K562 (cell line): ENCODE results near the gene AURKB. TPM values are rescaled to one million over a fixed set of nuclear protein-coding genes. Genes with fewer than 3 reads are reported as not detected.

Experiments used
- CBFA2T3 ChIP-seq: fragments of 450-650 bp; IDR thresholded peaks from 2 replicates; pipeline ENCODE4 v1.6.1; 2017
- CHAMP1 ChIP-seq: fragments of 450-650 bp; IDR thresholded peaks from 2 replicates; pipeline ENCODE4 v1.6.1; 2016; ENCODE audit warnings: mild to moderate bottlenecking
- CREM ChIP-seq: IDR thresholded peaks from 2 replicates; pipeline ENCODE4 v1.6.1; 2014; ENCODE audit warnings: antibody characterized with exemption, low read depth
- ELF1 ChIP-seq: fragments of 200-800 bp; sonication (Bioruptor generic); IDR thresholded peaks from 2 replicates; pipeline ENCODE4 v1.6.1; 2016; ENCODE audit warnings: missing genetic modification characterization, missing compliant biosample characterization
- GTF2B ChIP-seq: IDR thresholded peaks from 2 replicates; pipeline ENCODE4 v1.6.1; 2011; ENCODE audit not compliant: insufficient read length; ENCODE audit errors: extremely low read depth
- JUNB ChIP-seq: fragments of 450-650 bp; formaldehyde crosslinking; conservative IDR thresholded peaks from 2 replicates; pipeline ENCODE4 v1.4.0; 2020; ENCODE audit warnings: mild to moderate bottlenecking
- KAT8 ChIP-seq: fragments of 450-650 bp; IDR thresholded peaks from 2 replicates; pipeline ENCODE4 v1.6.1; 2016; ENCODE audit warnings: low read depth, mild to moderate bottlenecking
- MEIS2 ChIP-seq: fragments of 450-650 bp; IDR thresholded peaks from 2 replicates; pipeline ENCODE4 v1.6.1; 2014; ENCODE audit warnings: mild to moderate bottlenecking; ENCODE audit not compliant: partially characterized antibody
- MYBL2 ChIP-seq, 2 experiments: fragments of 450-650 bp in 1 of 2; sonication (generic) in 1 of 2; formaldehyde crosslinking in 1 of 2; IDR thresholded peaks; 2 replicates each; pipeline versions ENCODE4 v1.6.1 to v1.8.1; 2017 to 2022; ENCODE audit warnings: borderline replicate concordance in 1 of 2, inconsistent platforms in 1 of 2, low read depth in 1 of 2, mild to moderate bottlenecking in 1 of 2, missing genetic modification reagents in 1 of 2, moderate library complexity in 1 of 2
- MYNN ChIP-seq, 2 experiments: sonication (generic); formaldehyde crosslinking in 1 of 2; IDR thresholded peaks; 2 replicates each; pipeline versions ENCODE4 v1.5.0 to v1.6.1; 2016 to 2020; ENCODE audit warnings: antibody characterized with exemption in 1 of 2, missing genetic modification reagents in 1 of 2
- NRF1 ChIP-seq, 2 experiments: fragments of 450-650 bp; IDR thresholded peaks in 1 of 2; conservative IDR thresholded peaks in 1 of 2; 2 replicates each; pipeline ENCODE4 v1.6.1; 2014; ENCODE audit warnings: mild to moderate bottlenecking in 2 of 2
- THRAP3 ChIP-seq: fragments of 450-650 bp; IDR thresholded peaks from 2 replicates; pipeline ENCODE4 v1.6.1; 2016; ENCODE audit warnings: mild to moderate bottlenecking, inconsistent platforms, borderline replicate concordance
- TOE1 ChIP-seq, 2 experiments: fragments of 450-650 bp in 1 of 2; sonication (generic) in 1 of 2; formaldehyde crosslinking in 1 of 2; IDR thresholded peaks; 2 replicates each; pipeline versions ENCODE4 v1.7.1 to v1.8.0; 2016 to 2022; ENCODE audit warnings: borderline replicate concordance in 2 of 2, mild to moderate bottlenecking in 2 of 2, antibody characterized with exemption in 1 of 2, inconsistent platforms in 1 of 2, low read depth in 1 of 2, missing genetic modification reagents in 1 of 2, moderate library complexity in 1 of 2
- TRIM28 ChIP-seq: fragments of 450-650 bp; IDR thresholded peaks from 2 replicates; pipeline ENCODE4 v1.6.1; 2017
- TSC22D4 ChIP-seq: fragments of 450-650 bp; IDR thresholded peaks from 2 replicates; pipeline ENCODE4 v1.6.1; 2016; ENCODE audit warnings: missing genetic modification characterization, missing biosample characterization, control low read depth
- ZBTB8A ChIP-seq: fragments of 450-650 bp; IDR thresholded peaks from 2 replicates; pipeline ENCODE4 v1.6.1; 2018; ENCODE audit warnings: mild to moderate bottlenecking, moderate library complexity; ENCODE audit not compliant: partially characterized antibody
- ZNF277 ChIP-seq: fragments of 250-450 bp; sonication (Bioruptor Pico); IDR thresholded peaks from 2 replicates; pipeline ENCODE4 v1.8.0; 2022; ENCODE audit warnings: inconsistent platforms, mild to moderate bottlenecking, moderate library complexity, borderline replicate concordance
- ZNF551 ChIP-seq: fragments of 250-450 bp; sonication (Bioruptor Pico); IDR thresholded peaks from 2 replicates; pipeline ENCODE4 v1.5.0; 2021; ENCODE audit warnings: mild to moderate bottlenecking, moderate library complexity
- polyA plus RNA-seq, 8 experiments: library from polyadenylated mRNA; depleted of rRNA in 4 of 8; stranded (reverse) in 5 of 8; unstranded in 3 of 8; fragments of >200 nt; fragmentation: Nextera tagmentation in 2 of 8; fragmentation: Illumina TruSeq in 1 of 8; extraction: Ambion mirVana in 2 of 8; extraction: Trizol in 1 of 8; gene quantifications; 2 replicates each; pipeline versions ENCODE4 v1.2.1 to v1.2.3, GENCODE V29; 2011 to 2014; ENCODE audit warnings: inconsistent platforms in 1 of 8, missing spikeins in 1 of 8
- total RNA-seq, 7 experiments: library from RNA; depleted of rRNA in 6 of 7; stranded (reverse); fragments of >200 nt in 6 of 7; fragmentation: Illumina TruSeq in 2 of 7; extraction: Trizol in 2 of 7; gene quantifications; 2 replicates each; pipeline versions ENCODE4 v1.2.1 to v1.2.3, GENCODE V29; 2011 to 2021; ENCODE audit warnings: low replicate concordance in 1 of 7
- TF ChIP-seq, protein P1 (sequence below): sonication (generic); formaldehyde crosslinking; IDR thresholded peaks from 2 replicates; pipeline ENCODE4 v1.8.0; 2023; ENCODE audit warnings: mild to moderate bottlenecking, missing genetic modification reagents

Gene AURKB
- total and polyA plus RNA-seq, 9 of the 15 experiments (the other 6 are each of a cell fraction or from before 2014, with no cell fraction given): 27.2 to 114 (median 74.8) TPM

- TF ChIP-seq ZBTB8A (no peak), CHAMP1 (no peak), CBFA2T3 (no peak), ZNF551 (CRISPR knock-in tag) (no peak), TSC22D4 (tag) (no peak), GTF2B (no peak), TOE1 (IDR thresholded peaks at IDR 0.05; ENCODE audit: borderline replicate concordance) (no peak), TOE1 (CRISPR knock-in tag; IDR thresholded peaks at IDR 0.05; ENCODE audit: borderline replicate concordance, low read depth) (no peak), ELF1 (tag) (0 out of 2 replicates have a peak, but pooled peaks have one; percentile 45), MYBL2 (IDR thresholded peaks at IDR 0.05; ENCODE audit: low read depth) (no peak), MYBL2 (CRISPR knock-in tag; IDR thresholded peaks at IDR 0.05; ENCODE audit: borderline replicate concordance) (no peak), JUNB (CRISPR knock-in tag) (no peak), THRAP3 (no peak), KAT8 (no peak), NRF1 (conservative IDR thresholded peaks at IDR 0.05 in 1 of 2, IDR thresholded peaks at IDR 0.05 in 1 of 2) (peak; percentile 94 to 95), CREM (peak; percentile 82; the same call in 1 of the 2 replicates), TRIM28 (no peak), ZNF277 (no peak), MYNN (IDR thresholded peaks at IDR 0.05) (peak; percentile 18; the same call in 1 of the 2 replicates), MYNN (CRISPR knock-in tag; IDR thresholded peaks at IDR 0.05) (no peak), MEIS2 (peak; percentile 67)
- TF ChIP-seq, protein P1, sequence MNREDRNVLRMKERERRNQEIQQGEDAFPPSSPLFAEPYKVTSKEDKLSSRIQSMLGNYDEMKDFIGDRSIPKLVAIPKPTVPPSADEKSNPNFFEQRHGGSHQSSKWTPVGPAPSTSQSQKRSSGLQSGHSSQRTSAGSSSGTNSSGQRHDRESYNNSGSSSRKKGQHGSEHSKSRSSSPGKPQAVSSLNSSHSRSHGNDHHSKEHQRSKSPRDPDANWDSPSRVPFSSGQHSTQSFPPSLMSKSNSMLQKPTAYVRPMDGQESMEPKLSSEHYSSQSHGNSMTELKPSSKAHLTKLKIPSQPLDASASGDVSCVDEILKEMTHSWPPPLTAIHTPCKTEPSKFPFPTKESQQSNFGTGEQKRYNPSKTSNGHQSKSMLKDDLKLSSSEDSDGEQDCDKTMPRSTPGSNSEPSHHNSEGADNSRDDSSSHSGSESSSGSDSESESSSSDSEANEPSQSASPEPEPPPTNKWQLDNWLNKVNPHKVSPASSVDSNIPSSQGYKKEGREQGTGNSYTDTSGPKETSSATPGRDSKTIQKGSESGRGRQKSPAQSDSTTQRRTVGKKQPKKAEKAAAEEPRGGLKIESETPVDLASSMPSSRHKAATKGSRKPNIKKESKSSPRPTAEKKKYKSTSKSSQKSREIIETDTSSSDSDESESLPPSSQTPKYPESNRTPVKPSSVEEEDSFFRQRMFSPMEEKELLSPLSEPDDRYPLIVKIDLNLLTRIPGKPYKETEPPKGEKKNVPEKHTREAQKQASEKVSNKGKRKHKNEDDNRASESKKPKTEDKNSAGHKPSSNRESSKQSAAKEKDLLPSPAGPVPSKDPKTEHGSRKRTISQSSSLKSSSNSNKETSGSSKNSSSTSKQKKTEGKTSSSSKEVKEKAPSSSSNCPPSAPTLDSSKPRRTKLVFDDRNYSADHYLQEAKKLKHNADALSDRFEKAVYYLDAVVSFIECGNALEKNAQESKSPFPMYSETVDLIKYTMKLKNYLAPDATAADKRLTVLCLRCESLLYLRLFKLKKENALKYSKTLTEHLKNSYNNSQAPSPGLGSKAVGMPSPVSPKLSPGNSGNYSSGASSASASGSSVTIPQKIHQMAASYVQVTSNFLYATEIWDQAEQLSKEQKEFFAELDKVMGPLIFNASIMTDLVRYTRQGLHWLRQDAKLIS (CRISPR knock-in tag): no peak
These were observed 54.0 kb downstream of the AURKB start (continued) for GRCh38 chr17:8156246-8156992.
